Hematopoietic multipotent progenitor cell (in vitro differentiated cells): ENCODE data around the gene MAP3K20. TPM values are rescaled to one million over a fixed set of nuclear protein-coding genes. Genes with fewer than 3 reads are reported as not detected.
"Not testable (repeated sequence)": the region's sequence is repeated elsewhere in the genome, so short reads cannot be mapped to it uniquely, and the experiment has no call there.

Experiments
- DNase-seq, 3 donors: peaks; one replicate each; pipeline ENCODE4 v3.0.0-alpha.2; 2011 to 2015; ENCODE audit warnings: low read depth in 2 of 3, low spot score in 2 of 3
- total RNA-seq: library from RNA; depleted of rRNA; stranded (reverse); fragments of >200 nt; gene quantifications from one replicate; pipeline ENCODE4 v1.2.3, GENCODE V29; 2012

The MAP3K20 gene
- 10.2 TPM for total RNA-seq

- DNase-seq: peak in 2 of 3 donors; percentile 84 to 87
Observed at GRCh38 chr2:173075781-173076580, at the start of gene MAP3K20. Gene MAP3K20, plus strand, starts transcription at chr2:173075846. Its CDS starts 15,186 bp downstream, at chr2:173091032.

GRCh38 chr2:173026479-173026878, 49.2 kb upstream of the MAP3K20 start:
- DNase-seq: no peak

- DNase-seq: peak; percentile 44 to 91 (median 80)
Observed at GRCh38 chr2:173027181-173028128, 48.2 kb upstream of the MAP3K20 start.

GRCh38 chr2:173028141-173028540, 47.5 kb upstream of the MAP3K20 start:
- DNase-seq: no peak

- no peak for DNase-seq
Observed at GRCh38 chr2:173028671-173029070, 47.0 kb upstream of the MAP3K20 start.

- no peak for DNase-seq
Observed at GRCh38 chr2:173030561-173031490, 44.8 kb upstream of the MAP3K20 start.

GRCh38 chr2:173032032-173032431, 43.6 kb upstream of the MAP3K20 start:
- DNase-seq: no peak

- DNase-seq: no peak
Observed at GRCh38 chr2:173033084-173033483, 42.6 kb upstream of the MAP3K20 start.

GRCh38 chr2:173034143-173034542, 41.5 kb upstream of the MAP3K20 start:
- no peak for DNase-seq

- no peak for DNase-seq
Observed at GRCh38 chr2:173037245-173038120, 38.2 kb upstream of the MAP3K20 start.

GRCh38 chr2:173038257-173038656, 37.4 kb upstream of the MAP3K20 start:
- DNase-seq: not testable (repeated sequence)

- DNase-seq: no peak
Observed at GRCh38 chr2:173040729-173041128, 34.9 kb upstream of the MAP3K20 start.

- no peak for DNase-seq
Observed at GRCh38 chr2:173043476-173043875, 32.2 kb upstream of the MAP3K20 start.

GRCh38 chr2:173043897-173044519, 31.6 kb upstream of the MAP3K20 start:
- no peak for DNase-seq

- no peak for DNase-seq
Observed at GRCh38 chr2:173044686-173045085, 31.0 kb upstream of the MAP3K20 start.

- no peak for DNase-seq
Observed at GRCh38 chr2:173045181-173045580, 30.5 kb upstream of the MAP3K20 start.

GRCh38 chr2:173048522-173048896, 27.1 kb upstream of the MAP3K20 start:
- no peak for DNase-seq

GRCh38 chr2:173048897-173049661, 26.6 kb upstream of the MAP3K20 start:
- no peak for DNase-seq
